NCI-H1105 treated with DMSO at 0.1 percent for 48 hours (cell line): ENCODE data around the gene PTGES3.

ENCODE experiments used
- DNase-seq: peaks from one replicate; lab custom pipeline; 2025; lab: John Stamatoyannopoulos, UW

Gene PTGES3

DNA sequence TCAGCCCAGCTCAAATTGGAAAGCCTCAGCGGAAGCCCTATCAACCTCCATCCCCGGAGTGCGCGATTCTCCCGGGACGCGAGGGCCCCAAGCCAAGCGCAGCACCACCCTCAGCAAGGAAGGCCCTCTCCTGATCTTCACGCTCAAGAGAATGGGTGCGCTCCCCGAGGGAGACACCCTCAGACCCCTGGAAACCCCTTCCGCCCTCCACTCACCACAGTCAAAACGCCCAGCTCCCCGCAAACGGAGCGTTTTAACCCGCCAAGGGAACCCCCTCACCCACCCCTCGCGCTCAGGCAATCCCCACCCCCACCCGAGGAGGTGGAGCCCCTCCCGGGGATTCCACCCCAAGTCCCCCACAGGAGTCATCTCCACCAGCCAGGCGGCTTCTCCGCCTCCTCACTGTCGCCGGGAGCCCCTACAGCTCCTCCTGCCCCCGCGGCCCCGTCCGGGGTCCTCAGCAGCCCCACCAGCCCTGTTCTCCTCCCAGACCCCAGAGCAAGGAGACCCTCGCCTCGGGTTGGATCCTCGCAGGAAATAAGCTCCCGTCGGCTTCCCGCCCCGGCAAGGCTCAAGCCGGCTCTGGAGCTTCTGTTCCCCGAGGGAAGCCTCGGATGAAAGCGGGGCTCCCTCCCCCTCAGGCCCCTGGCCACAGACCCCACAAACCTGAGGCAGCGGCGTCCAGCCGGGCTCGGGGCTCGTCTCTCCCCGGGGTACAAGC, 58.5 kb downstream of the PTGES3 start:
- no peak for DNase-seq

DNA sequence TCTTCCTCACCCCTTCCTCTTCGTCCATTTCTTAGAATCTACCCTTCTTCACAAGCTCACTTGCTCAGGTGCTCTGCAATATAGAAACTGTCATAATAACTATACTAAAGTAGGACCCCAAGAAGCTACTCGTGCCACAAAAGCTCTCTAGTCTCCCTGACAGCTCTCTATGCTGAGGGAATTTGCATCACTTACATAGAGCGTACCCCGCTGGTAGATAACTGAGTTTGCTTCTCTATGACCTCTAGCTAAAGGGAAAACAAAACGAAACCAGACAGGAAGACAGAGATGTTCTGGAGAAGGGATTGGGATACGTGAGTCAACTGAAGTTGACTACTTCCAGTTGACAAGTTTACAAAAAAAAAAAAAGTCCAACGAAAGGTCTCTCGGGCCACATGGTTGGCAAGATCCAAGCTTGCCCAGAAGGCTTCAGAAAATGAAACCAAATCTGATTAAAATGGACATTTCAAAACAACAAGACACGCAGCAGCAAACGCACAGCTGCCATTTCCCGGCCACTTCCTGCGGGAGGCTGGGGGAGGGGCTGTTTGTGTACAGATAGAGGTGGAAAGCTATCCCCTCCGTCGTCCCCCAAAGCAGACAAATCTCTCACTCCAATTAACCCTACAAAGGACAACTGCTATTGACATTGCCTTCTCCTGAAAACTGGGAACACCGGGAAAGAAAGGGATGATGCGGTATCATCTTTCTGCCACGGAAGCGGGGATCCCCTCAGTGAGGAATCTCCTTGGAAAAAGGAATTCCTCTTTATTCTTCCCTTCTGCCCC, 59.2 kb downstream of the PTGES3 start:
- no peak for DNase-seq

DNA sequence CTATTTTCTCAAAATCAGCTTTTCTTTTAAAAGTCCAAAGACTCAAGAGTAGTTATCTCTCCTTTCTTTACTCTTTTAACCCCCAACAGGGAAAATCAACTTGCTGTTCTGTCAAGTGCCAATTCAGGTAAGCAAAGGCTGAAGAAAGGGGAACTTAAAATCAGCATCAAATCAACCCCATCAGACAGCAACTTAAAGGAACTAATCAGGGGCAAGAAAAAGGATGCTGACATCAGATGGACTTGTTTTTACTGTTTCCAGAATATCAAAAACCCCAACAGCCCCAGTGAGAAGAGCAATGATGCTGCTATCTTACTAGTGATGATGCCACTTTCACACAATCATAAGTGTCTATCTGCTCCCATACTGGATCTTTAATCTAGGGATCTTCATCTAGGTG, 61.4 kb downstream of the PTGES3 start:
- no peak for DNase-seq

DNA sequence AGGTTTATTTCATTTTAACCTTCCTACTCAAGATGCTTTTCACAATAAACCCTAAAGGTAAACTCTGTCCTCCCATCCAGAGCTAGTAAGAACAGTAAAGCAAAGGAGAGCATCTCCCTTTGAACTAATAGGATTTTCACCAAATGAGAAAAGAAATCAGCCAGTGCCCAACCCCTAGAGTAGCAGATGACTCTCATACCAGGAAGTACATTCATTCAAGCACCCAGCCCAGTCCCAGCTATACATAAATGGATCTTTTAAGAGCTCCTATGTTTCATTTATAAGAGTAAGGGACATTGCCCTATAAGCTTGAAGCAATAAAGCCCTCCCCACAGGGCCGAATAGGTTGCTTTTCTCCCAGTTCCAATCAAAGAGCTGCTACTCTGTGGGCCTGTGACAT, 65.5 kb downstream of the PTGES3 start:
- no peak for DNase-seq

DNA sequence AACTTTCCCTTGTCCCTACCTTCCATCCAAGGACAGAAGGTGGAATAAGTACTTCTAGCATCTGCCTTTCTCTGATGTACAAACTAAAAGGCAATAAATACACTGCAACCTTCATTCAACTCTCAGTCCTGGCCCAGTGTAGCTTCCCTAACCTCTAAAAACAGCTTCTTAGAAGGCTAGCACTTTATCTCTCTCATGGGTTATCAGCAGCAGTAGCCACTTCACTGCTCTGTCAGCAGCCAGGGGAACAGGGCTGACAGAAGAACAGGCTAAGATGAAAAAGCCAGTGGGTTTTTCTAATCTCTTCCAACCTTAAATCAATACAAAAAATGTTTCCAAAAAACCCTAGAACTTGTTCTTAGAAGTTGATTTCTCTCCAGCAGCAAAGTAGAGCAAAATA, 71.2 kb downstream of the PTGES3 start:
- no peak for DNase-seq

DNA sequence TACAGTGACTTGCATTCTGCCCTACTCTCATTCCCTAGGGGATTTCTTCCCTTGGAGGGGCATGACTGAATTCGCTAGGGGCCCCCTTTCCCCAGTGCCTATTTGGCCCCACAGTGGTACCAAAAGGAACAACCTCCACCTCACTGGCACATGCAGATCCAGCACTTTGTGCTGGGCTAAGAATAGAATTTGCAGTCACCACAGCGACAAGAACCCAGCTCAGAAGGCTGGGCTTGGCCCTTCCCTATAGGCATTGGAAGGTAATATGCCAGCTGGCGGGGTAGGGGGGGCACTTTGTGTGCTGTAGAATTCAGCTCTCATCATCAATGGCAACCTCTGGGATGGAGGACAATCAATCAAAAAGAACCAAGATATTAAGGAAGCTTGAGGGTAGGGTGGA, 71.8 kb downstream of the PTGES3 start:
- no peak for DNase-seq

DNA sequence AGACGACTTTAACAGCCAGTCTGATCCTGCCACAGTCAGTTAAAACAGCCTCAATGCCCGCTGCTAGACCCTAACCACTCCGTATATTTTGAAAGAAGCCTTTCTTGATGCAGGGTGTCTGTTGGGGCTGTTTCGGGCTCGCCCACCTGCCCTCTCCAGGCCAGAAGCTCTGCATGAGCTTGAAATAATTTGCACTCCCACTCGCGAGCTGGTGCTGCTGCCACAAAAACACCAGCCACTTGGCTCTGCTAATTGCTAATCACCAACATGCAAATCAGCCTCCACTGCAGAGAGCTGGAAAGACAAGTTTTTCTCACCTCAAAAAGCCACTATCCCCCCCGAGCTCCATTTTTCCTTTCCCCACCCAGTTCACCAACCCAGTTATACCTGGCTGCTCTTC, 73.5 kb downstream of the PTGES3 start:
- no peak for DNase-seq
